ENCODE measurements around the gene SLC39A2.
"Not testable (repeated sequence)": the region's sequence is repeated elsewhere in the genome, so short reads cannot be mapped to it uniquely, and the experiment has no call there.

GRCh38 chr14:20985650-20986049 lies 13.4 kb upstream of the SLC39A2 start:
- not testable (repeated sequence) for TF ChIP-seq CHD2 (IDR thresholded peaks at IDR 0.05; ENCODE audit: low read length, partially characterized antibody); REST (IDR thresholded peaks at IDR 0.05; ENCODE audit: low read depth, low read length); CTCF (IDR thresholded peaks at IDR 0.05); MAX (IDR thresholded peaks at IDR 0.05; ENCODE audit: low read depth); TAF1 (IDR thresholded peaks at IDR 0.05; ENCODE audit: borderline replicate concordance, low read depth, low read length); USF1 (IDR thresholded peaks at IDR 0.05; ENCODE audit: borderline replicate concordance, low read depth); ZBTB33 (IDR thresholded peaks at IDR 0.05; ENCODE audit: borderline replicate concordance, low read depth); MXI1 (IDR thresholded peaks at IDR 0.05; ENCODE audit: low read depth, low read length); RXRA (IDR thresholded peaks at IDR 0.05; ENCODE audit: borderline replicate concordance, low read depth); USF2 (IDR thresholded peaks at IDR 0.05; ENCODE audit: borderline replicate concordance, low read depth, low read length); POLR2AphosphoS5 (IDR thresholded peaks at IDR 0.05; ENCODE audit: low read depth, low read length); EP300 (IDR thresholded peaks at IDR 0.05; ENCODE audit: borderline replicate concordance in 1 of 2, low read depth in 1 of 2, low read length in 1 of 2); TEAD4 (IDR thresholded peaks at IDR 0.05; ENCODE audit: borderline replicate concordance, insufficient read depth)

Measured in SK-N-SH (cell line).